ENCODE results near the gene GPX2. TPM values are rescaled to one million over a fixed set of nuclear protein-coding genes. Genes with fewer than 3 reads are reported as not detected.

The GPX2 gene
- total RNA-seq, 4 donors from 2014 or later = 1.9 to 37.6 (median 21.0) TPM

DNA sequence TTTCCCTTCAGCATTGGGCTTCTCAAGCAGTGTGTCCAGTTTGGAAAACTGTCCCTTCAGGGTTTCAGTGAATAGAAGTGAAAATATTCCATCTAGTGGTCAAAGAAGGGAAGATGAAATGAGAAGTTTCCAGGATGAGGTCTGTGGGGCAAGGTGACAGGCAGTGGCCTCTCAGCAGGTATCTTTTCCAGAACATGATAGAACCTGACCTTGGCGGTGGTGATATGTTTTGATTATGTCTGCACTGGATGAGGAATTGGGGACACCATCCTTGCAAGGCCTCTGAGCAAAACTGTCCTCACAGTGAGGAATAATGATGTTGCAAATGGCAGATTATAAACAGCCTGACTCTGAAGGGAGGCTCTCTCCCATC, 4.7 kb downstream of the GPX2 start:
- H3K4me3 ChIP-seq (ENCODE audit: low read depth, poor library complexity, severe bottlenecking) = no peak overlapping the region
- TF ChIP-seq, protein P1, sequence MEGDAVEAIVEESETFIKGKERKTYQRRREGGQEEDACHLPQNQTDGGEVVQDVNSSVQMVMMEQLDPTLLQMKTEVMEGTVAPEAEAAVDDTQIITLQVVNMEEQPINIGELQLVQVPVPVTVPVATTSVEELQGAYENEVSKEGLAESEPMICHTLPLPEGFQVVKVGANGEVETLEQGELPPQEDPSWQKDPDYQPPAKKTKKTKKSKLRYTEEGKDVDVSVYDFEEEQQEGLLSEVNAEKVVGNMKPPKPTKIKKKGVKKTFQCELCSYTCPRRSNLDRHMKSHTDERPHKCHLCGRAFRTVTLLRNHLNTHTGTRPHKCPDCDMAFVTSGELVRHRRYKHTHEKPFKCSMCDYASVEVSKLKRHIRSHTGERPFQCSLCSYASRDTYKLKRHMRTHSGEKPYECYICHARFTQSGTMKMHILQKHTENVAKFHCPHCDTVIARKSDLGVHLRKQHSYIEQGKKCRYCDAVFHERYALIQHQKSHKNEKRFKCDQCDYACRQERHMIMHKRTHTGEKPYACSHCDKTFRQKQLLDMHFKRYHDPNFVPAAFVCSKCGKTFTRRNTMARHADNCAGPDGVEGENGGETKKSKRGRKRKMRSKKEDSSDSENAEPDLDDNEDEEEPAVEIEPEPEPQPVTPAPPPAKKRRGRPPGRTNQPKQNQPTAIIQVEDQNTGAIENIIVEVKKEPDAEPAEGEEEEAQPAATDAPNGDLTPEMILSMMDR (IDR thresholded peaks at IDR 0.05) = no peak
- no peak for TF ChIP-seq POLR2A (IDR thresholded peaks at IDR 0.05)
- DNase-seq (ENCODE audit: low spot score in 2 of 2) = peak in 1 of 2 donors; percentile 15
- intact Hi-C loops (cut with DNase I; ENCODE audit: low total_unique reads) = no loop called here
- 73 to 100% methylated on average over 1 of the region's 1 CpG for WGBS, 2 donors

DNA sequence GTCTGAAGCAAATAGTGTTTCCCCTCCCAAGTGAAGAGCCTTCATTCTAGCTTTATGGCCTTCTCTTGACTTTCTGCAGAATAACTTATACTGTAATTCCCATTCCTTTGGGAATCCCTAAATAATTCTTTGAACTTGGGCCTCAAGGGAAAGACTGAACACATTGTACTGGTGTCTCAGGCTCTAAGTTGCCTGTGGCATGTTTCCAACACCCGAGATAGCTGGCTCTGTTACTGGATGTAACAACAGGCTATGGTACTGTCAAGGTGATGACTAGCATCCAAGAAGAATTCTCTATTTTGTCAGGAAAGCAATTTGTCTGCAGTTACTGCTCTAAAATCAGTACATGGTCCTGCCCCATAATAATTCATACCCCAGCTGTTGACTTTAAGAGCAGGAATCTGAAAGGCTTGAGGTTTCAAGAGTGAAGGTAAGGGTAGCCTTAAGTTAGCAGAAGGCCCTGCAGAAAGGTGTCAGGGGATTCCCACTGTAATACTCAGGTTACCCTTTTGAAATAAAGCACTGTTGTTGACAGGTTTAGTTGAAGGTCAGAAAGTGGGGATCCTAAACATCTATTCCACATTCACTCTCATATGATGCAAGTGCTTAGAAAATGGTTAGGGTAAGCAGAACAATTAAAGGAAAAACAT, 5.2 kb downstream of the GPX2 start:
- H3K4me3 ChIP-seq (ENCODE audit: low read depth, poor library complexity, severe bottlenecking) = no peak overlapping the region
- intact Hi-C loops (cut with DNase I; ENCODE audit: low total_unique reads) = no loop called here
- WGBS, 2 donors = 33 to 35% methylated on average over 1 of the region's 1 CpG
- no peak for TF ChIP-seq POLR2A (IDR thresholded peaks at IDR 0.05)
- TF ChIP-seq, protein P1 (IDR thresholded peaks at IDR 0.05) = no peak
- peak in 1 of 2 donors; percentile 31 for DNase-seq (ENCODE audit: low spot score in 2 of 2)

DNA sequence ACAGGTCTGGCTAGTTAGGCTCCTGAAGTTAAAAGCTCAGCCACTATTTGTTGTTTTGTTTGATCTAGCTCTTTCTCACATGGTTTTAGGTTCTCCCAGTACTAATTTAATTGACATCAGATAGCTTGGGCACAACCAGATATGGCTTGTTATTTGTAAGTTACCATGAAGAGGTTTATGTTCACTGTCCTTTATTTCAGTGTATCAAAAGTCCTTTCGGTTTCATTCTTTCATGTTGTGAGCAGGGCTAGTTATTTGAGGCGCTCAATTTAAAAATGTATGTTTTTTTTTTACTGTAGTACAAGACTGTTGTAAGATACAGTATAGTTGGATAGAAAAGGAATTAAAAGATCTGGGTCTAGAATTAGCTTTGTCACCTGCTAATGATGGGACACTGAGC, 7.0 kb downstream of the GPX2 start:
- TF ChIP-seq, protein P1 (IDR thresholded peaks at IDR 0.05) = no peak
- TF ChIP-seq POLR2A (IDR thresholded peaks at IDR 0.05) = no peak

DNA sequence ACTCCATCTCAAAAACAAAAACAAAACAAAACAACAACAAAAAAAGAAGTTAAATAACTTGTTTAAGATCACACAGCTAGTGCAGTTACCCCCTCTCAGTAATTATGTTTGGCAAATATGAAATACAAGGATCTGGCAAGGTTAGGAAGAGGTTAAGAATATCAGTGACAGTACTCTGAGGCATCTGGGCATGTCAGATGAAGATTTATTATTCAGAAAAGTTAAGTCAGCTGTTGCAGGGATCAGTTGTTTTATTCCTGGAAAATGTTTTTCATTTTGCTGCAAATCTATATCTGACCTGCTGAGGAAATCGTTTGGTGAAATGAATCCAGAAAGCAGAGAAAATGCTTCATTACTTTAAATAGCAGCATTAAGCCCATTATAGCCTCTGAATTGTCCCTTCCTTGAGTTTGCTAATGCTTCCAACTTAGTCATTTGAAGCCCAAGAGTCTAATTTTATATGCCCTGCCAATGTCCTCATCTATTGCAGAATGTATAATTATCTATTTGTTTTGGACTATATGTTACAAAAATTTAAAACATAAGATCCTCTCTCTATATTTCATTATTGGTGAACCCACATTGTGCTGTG, 8.1 kb downstream of the GPX2 start:
- WGBS, 2 donors = 45 to 58% methylated on average over 1 of the region's 1 CpG
- H3K4me3 ChIP-seq (ENCODE audit: low read depth, poor library complexity, severe bottlenecking) = no peak overlapping the region
- DNase-seq (ENCODE audit: low spot score in 2 of 2) = no peak
- intact Hi-C loops (cut with DNase I; ENCODE audit: low total_unique reads) = no loop called here
- no peak for TF ChIP-seq POLR2A (IDR thresholded peaks at IDR 0.05)
- TF ChIP-seq, protein P1 (IDR thresholded peaks at IDR 0.05) = no peak

More for the DNA sequence above, 7.0 kb downstream of the GPX2 start:
- intact Hi-C loops (cut with DNase I; ENCODE audit: low total_unique reads) = no loop called here
- 91 to 96% methylated on average over 2 of the region's 2 CpGs for WGBS, 2 donors
- no peak overlapping the region for H3K4me3 ChIP-seq (ENCODE audit: low read depth, poor library complexity, severe bottlenecking)
- DNase-seq (ENCODE audit: low spot score in 2 of 2) = no peak

DNA sequence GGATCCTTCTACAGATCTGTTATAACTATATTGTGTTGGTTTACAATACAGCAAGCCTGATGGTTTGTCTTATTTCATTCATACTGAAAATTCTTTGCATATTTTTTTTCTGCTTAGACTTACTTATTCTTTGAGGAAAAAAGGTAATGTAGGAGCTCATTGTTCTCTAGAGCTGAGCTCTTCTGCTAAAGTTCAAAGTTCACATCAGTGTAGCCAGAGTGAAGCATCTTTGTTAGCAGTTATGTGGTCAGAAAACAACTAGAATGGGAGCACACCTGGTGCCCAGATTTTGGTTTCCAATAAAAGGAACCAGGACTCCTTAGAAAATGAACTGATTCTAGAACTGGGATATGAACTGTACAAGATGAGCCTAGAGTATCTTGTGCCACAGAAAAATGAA, 10.3 kb downstream of the GPX2 start:
- TF ChIP-seq POLR2A (IDR thresholded peaks at IDR 0.05) = no peak
- TF ChIP-seq, protein P1 (IDR thresholded peaks at IDR 0.05) = no peak
- intact Hi-C loops (cut with DNase I; ENCODE audit: low total_unique reads) = no loop called here
- H3K4me3 ChIP-seq (ENCODE audit: low read depth, poor library complexity, severe bottlenecking) = no peak overlapping the region
- DNase-seq (ENCODE audit: low spot score in 2 of 2) = no peak

DNA sequence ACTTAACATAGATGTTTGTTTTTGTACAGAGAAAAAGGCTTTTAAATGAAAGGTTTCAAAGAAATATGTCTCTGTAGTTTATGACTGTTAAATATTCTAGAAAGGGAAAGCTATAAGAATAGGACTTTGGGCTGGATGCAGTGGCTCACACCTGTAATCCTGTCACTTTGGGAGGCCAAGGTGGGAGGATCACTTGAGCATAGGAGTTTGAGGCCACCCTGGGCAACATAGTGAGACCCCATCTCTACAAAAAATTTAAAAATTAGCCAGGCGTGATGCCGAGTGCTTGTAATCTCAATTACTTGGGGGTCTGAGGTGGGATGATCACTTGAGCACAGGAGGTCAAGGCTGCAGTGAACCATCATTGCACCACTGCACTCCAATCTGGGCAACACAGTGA, 11.4 kb downstream of the GPX2 start:
- TF ChIP-seq POLR2A (IDR thresholded peaks at IDR 0.05) = no peak
- TF ChIP-seq, protein P1 (IDR thresholded peaks at IDR 0.05) = no peak
- intact Hi-C loops (cut with DNase I; ENCODE audit: low total_unique reads) = no loop called here
- 94 to 95% methylated on average over 2 of the region's 2 CpGs for WGBS, 2 donors
- no peak overlapping the region for H3K4me3 ChIP-seq (ENCODE audit: low read depth, poor library complexity, severe bottlenecking)
- no peak for DNase-seq (ENCODE audit: low spot score in 2 of 2)
